Hematopoietic multipotent progenitor cell treated with erythropoietin and hydrocortisone succinate and interleukin-3 and kit ligand, for 15 days (in vitro differentiated cells): ENCODE data around the gene PARK7.

Experiments used
- DNase-seq: peaks from one replicate; pipeline ENCODE4 v3.0.0-alpha.2; 2015; ENCODE audit warnings: low spot score

Gene PARK7

GRCh38 chr1:8024329-8024728 lies 62.8 kb downstream of the PARK7 start:
- no peak for DNase-seq

- DNase-seq = no peak
Observed at GRCh38 chr1:8025061-8025670, 63.7 kb downstream of the PARK7 start.

GRCh38 chr1:8025671-8026144 lies 64.2 kb downstream of the PARK7 start:
- no peak for DNase-seq

GRCh38 chr1:8026153-8026975 lies 64.9 kb downstream of the PARK7 start, which contains the start of gene ERRFI1:
Gene ERRFI1 (minus strand): TSS chr1:8026309. CDS start chr1:8015619, 10,690 bp downstream.
- peak; percentile 62 for DNase-seq

- DNase-seq = no peak
Observed at GRCh38 chr1:8026976-8027747, 65.7 kb downstream of the PARK7 start.

GRCh38 chr1:8027748-8028570 lies 66.4 kb downstream of the PARK7 start:
- DNase-seq = no peak

GRCh38 chr1:8028571-8028910 lies 67.0 kb downstream of the PARK7 start:
- DNase-seq = no peak

GRCh38 chr1:8031176-8031785 lies 69.8 kb downstream of the PARK7 start:
- DNase-seq = no peak

- no peak for DNase-seq
Observed at GRCh38 chr1:8032366-8032910, 70.9 kb downstream of the PARK7 start.

GRCh38 chr1:8033322-8033721 lies 71.8 kb downstream of the PARK7 start:
- no peak for DNase-seq
